Choroid plexus epithelial cell (primary cell): ENCODE measurements around the gene SLC26A4.

Experiments
- DNase-seq: peaks from one replicate; pipeline ENCODE4 v3.0.0-alpha.2; 2010; ENCODE audit warnings: low read depth
- H3K4me3 ChIP-seq: 2 replicates; pipeline ENCODE4 v1.5.1; 2011; ENCODE audit warnings: low read depth, mild to moderate bottlenecking, control low read depth, low read length, moderate library complexity
- TF ChIP-seq, protein P1 (sequence below): conservative IDR thresholded peaks from 2 replicates; pipeline ENCODE4 v1.5.1; 2011; ENCODE audit warnings: low read depth, mild to moderate bottlenecking, control low read depth, inconsistent platforms, low read length, moderate library complexity

SLC26A4 gene

DNA sequence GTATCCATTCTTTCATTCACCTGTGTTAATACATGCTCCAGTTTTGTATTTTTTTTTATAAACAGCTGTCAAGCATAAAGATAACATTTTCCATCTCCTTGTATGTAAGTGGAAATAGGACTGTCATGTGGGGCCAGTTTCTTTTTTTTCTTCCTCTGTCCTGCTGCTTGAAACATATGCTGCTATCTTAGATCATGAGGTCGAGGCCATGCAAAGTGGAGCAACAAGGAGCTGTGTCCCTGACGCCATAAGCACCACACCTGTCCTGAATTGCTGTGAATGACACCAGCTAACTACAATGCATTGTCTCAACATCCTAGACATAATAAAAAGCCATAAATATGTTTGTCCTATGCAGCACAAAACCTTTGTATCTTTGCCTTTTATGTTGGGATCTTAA, 37.7 kb upstream of the SLC26A4 start:
- DNase-seq: peak; percentile 21
- H3K4me3 ChIP-seq: no peak overlapping the region
- TF ChIP-seq, protein P1, sequence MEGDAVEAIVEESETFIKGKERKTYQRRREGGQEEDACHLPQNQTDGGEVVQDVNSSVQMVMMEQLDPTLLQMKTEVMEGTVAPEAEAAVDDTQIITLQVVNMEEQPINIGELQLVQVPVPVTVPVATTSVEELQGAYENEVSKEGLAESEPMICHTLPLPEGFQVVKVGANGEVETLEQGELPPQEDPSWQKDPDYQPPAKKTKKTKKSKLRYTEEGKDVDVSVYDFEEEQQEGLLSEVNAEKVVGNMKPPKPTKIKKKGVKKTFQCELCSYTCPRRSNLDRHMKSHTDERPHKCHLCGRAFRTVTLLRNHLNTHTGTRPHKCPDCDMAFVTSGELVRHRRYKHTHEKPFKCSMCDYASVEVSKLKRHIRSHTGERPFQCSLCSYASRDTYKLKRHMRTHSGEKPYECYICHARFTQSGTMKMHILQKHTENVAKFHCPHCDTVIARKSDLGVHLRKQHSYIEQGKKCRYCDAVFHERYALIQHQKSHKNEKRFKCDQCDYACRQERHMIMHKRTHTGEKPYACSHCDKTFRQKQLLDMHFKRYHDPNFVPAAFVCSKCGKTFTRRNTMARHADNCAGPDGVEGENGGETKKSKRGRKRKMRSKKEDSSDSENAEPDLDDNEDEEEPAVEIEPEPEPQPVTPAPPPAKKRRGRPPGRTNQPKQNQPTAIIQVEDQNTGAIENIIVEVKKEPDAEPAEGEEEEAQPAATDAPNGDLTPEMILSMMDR: no peak

DNA sequence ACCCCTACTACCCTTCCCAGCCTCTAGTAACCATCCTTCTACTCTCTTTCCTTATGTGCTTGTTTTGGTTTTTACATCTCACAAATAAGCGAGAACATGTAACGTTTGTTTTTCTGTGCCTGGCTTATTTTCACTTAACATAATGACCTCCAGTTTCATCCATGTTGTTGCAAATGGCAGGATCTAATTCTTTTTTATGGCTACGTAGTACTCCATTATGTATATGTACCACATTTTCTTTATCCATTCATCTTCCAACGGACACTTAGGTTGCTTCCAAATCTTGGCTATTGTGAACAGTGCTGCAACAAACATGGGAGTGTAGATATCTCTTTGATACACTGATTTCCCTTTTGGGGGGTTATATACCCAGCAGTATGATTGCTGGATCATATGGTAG, 33.6 kb upstream of the SLC26A4 start:
- TF ChIP-seq, protein P1: no peak
- no peak overlapping the region for H3K4me3 ChIP-seq
- DNase-seq: no peak

DNA sequence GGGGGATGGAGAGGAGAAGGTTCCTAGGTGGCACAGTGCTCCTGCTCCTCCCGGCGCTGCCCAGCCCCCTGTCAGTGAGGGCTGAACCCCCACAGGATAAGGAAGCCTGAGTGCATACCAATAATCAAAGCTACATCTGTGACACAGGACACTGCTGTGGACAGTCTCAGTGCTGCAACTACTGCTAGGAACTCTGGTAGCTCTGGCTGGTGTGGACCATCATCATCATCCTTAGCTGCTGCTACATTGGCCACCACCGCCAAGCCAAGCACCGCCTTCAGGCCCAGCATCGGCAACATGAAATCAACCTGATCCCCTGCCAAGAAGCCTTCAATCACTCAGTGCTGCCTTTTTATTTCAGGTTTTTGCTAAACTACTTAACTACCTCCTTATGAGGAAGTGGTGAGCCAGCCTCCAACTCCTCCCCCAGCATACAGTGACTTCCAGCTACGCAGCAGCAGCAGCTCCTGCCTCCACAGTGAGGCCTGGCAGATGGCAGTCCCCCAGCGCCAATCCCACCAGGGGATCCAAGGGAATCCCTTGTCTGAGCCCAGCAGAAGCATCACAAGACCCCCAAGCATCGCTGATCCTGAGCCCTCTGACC, 32.1 kb upstream of the SLC26A4 start:
- TF ChIP-seq, protein P1: no peak
- H3K4me3 ChIP-seq: no peak overlapping the region
- no peak for DNase-seq

DNA sequence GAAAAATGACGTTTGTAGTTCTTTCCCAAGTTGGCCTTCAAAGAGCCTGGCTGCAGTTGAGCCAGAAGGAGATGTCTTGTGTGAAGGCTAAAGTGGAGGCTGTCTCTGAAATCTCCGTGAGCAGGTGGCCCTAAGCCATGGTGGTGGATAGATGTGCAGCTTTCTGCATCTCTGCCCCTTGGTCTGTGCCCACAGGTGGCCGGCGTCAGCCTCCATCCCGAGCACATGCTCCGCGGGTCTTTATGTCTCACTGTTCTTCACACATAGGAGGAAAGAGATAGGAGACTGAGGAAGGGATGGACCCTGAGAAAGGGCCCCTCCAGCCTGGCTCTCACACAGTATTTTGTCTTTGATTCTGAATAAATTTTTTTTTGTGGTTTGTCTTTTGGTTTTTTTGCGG, 30.3 kb upstream of the SLC26A4 start:
- TF ChIP-seq, protein P1: no peak
- no peak overlapping the region for H3K4me3 ChIP-seq
- no peak for DNase-seq

DNA sequence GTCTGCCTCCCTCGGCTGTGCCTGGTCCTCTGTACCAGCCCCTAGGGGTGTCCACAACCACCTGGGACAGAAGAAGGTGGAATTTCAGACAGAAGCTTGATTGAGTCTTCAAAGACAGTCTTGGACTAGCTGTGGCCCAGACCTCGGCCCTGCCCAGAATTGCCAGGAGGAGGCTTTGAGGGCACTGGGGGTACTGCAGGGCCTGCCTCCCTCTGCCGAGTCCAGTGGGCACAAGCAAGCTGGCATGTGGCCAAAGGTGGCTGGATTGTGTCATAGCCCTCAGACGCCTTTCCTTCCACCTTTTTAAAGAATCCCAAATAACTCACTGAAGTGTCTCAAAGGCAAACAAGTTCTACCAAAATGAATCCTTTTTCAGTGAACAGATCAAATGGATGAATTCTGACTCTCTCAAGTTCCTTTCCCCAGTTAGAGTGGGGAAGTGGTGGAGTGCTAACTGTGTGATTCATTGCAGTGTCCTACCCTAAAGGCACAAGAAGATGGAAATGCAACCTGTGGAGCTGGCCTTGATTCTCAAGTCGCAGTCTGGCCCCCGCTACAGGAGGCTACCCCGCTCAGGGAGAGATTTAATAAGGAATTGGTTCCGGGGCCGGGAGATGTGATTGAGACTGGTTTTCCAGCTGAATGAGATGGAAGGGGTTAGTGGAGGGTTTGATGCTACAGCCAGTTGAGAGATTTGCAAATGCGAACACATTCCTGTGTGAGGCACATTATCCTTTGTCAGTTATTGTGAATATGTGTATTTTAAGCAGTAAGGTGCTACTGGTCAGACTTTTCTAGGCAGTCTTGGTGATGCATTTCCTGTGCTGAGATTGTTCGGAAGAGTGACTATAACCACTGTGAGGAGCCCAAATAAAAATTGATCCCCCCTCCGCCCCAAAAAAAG, 28.8 kb upstream of the SLC26A4 start:
- TF ChIP-seq, protein P1: no peak
- no peak for DNase-seq
- no peak overlapping the region for H3K4me3 ChIP-seq

DNA sequence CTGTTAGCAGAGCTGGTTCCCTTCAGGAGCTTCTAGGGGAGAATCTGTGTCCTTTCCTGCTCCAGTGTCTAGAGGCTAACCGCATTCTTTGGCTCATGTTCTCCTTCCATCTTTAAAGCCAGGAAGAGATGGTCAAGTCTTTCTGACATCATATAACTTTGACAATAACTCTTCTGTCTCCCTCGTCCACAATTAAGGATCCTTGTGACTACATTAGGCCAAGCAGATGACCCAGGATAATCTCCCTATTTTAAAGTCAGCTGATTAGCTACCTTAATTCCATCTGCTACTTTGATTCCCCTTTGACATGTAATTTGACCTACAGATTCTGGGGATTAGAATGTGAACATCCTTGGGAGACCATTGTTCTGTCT, 28.1 kb upstream of the SLC26A4 start:
- H3K4me3 ChIP-seq: no peak overlapping the region
- TF ChIP-seq, protein P1: no peak
- DNase-seq: no peak
